ENCODE results near the gene ZNF441.

Gene ZNF441

GRCh38 chr19:11784356-11784755 is 17.6 kb downstream of the ZNF441 start:
- peaks cover 0 to 22% of the 10 kb centered on the region in 2 experiments; a peak in 1 of 3 replicates for H3K36me3 ChIP-seq (ENCODE audit: control insufficient read depth in 2 of 2, insufficient read depth in 1 of 2, low read length in 2 of 2)
- no peaks in the 10 kb centered on the region for H3K9me3 ChIP-seq (ENCODE audit: control insufficient read depth, insufficient read depth, low read depth, low read length)
- no peak overlapping the region for H3K4me3 ChIP-seq (ENCODE audit: low read depth, low read length)
- TF ChIP-seq YY2 (tag by site-specific recombination; IDR thresholded peaks at IDR 0.05) = no peak
- no peak for TF ChIP-seq PRDM2 (tag by site-specific recombination; IDR thresholded peaks at IDR 0.05; ENCODE audit: borderline replicate concordance)
- no peak for TF ChIP-seq ZNF768 (tag by site-specific recombination; IDR thresholded peaks at IDR 0.05)
- no peak for TF ChIP-seq ZNF76 (tag by site-specific recombination; IDR thresholded peaks at IDR 0.05; ENCODE audit: borderline replicate concordance, low read depth)
- TF ChIP-seq MZF1 (tag by site-specific recombination; IDR thresholded peaks at IDR 0.05; ENCODE audit: borderline replicate concordance) = no peak
- TF ChIP-seq ZNF549 (tag by site-specific recombination; IDR thresholded peaks at IDR 0.05) = no peak
- no peak for TF ChIP-seq KLF17 (tag by site-specific recombination; IDR thresholded peaks at IDR 0.05)
- TF ChIP-seq ZNF398 (tag by site-specific recombination; IDR thresholded peaks at IDR 0.05) = no peak
- no peak for TF ChIP-seq ZBTB11 (tag by site-specific recombination; conservative IDR thresholded peaks at IDR 0.05; ENCODE audit: low read depth)
- TF ChIP-seq IKZF3 (tag by site-specific recombination; IDR thresholded peaks at IDR 0.05) = no peak
- no peak for TF ChIP-seq ZNF501 (tag by site-specific recombination; IDR thresholded peaks at IDR 0.05)
- no peak for TF ChIP-seq EGR2 (tag by site-specific recombination; IDR thresholded peaks at IDR 0.05; ENCODE audit: low read depth)
- TF ChIP-seq ZNF221 (tag by site-specific recombination; IDR thresholded peaks at IDR 0.05; ENCODE audit: borderline replicate concordance) = no peak
- no peak for TF ChIP-seq ZNF580 (tag by site-specific recombination; IDR thresholded peaks at IDR 0.05)
- no peak for TF ChIP-seq PRDM1 (tag by site-specific recombination; IDR thresholded peaks at IDR 0.05)
- no peak for TF ChIP-seq ZNF121 (tag by site-specific recombination; IDR thresholded peaks at IDR 0.05)
- no peak for TF ChIP-seq ZBTB49 (tag by site-specific recombination; IDR thresholded peaks at IDR 0.05; ENCODE audit: low read depth)
- TF ChIP-seq ZNF621 (tag by site-specific recombination; IDR thresholded peaks at IDR 0.05) = no peak
- H3K4me1 ChIP-seq (ENCODE audit: control insufficient read depth, insufficient read depth, low read length) = no peaks in the 10 kb centered on the region
- ChIA-PET POLR2A (interaction anchor here (0.6 kb wide), 1 partner anchor 171 kb away, joined by 3 read pairs; no protein-coding TSS in a partner anchor), CTCF (interaction anchor here (2.4 kb wide), 1 partner anchor 84 kb away, joined by 8 read pairs; no protein-coding TSS in a partner anchor)
- H3K27ac ChIP-seq (ENCODE audit: extremely low read depth, low read depth, low read length) = no peak overlapping the region

Data from HEK293 (cell line).